A673 (cell line): Measurements from ENCODE around the gene UBE3C.

Experiments
- CTCF ChIP-seq: fragments of 300-800, 200-600 bp; sonication (generic); conservative IDR thresholded peaks from 2 replicates; pipeline ENCODE4 v1.5.1; 2017; ENCODE audit warnings: low read depth, mild to moderate bottlenecking, antibody characterized with exemption, low read length, moderate library complexity, mixed read lengths
- EZH2 ChIP-seq: fragments of 200-600 bp; sonication (generic); IDR thresholded peaks from 2 replicates; pipeline ENCODE4 v1.6.1; 2017; ENCODE audit warnings: borderline replicate concordance, low read depth, mild to moderate bottlenecking, mixed read lengths, antibody characterized with exemption, low read length; ENCODE audit not compliant: poor library complexity, severe bottlenecking

DNA sequence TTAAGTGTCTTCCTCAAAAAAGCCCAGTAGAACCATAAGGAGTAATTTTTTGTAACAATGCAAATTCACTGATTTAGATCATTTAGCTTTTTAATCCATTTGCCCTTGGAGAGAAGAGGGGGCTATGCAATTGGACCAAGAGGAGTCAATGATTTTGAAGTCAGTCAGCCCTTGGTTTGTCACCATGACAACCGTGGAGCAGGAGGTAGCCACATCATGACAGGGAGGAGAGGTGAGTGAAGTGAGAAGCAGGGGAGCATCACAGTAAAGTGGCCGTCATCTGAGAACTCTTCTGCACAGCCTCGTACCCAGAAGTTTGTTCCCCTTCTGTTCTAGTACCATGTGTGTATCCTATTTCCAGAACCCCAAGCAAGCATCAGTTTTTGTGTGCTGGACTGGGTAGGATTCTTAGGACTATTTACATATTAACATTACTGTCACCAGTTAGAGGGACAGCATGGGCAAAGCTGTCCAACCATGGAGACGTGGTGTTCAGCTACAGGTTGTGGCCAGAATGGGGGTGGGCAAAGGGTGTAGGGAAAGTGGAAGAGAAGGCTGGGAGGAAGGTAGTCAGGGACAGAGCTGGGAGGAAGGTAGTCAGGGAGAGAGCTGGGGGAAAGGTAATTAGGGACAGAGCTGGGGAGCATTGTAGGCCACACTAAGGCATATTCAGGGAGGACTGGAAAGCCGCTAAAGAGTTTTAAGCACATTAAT lies 13.1 kb downstream of the UBE3C start:
- TF ChIP-seq CTCF (no peak), EZH2 (no peak)
